HEK293 (cell line): Measurements from ENCODE around the gene HPSE2.

Experiments
- CTCF ChIA-PET: fragments of 350-600 bp; formaldehyde crosslinking; extraction: SDS; loops from one replicate; lab custom pipeline; 2021; ENCODE audit warnings: antibody characterized with exemption; lab: Yijun Ruan, JAX
- POLR2A ChIA-PET: fragments of 300-600 bp; formaldehyde crosslinking; extraction: SDS; loops from one replicate; lab custom pipeline; 2020; ENCODE audit warnings: antibody characterized with exemption, inconsistent platforms; lab: Yijun Ruan, JAX
- H3K27ac ChIP-seq: fragments of 200-500 bp; sonication (Bioruptor generic); 2 replicates; pipeline ENCODE4 v1.5.1; 2014; ENCODE audit warnings: low read depth, low read length, control low read depth, inconsistent platforms; ENCODE audit errors: extremely low read depth
- H3K36me3 ChIP-seq, 2 experiments: fragments of 200-500 bp in 1 of 2; sonication (Bioruptor generic) in 1 of 2; 1 replicate in 1 of 2; 2 replicates in 1 of 2; pipeline ENCODE4 v1.5.1; 2014 to 2017; ENCODE audit warnings: inconsistent platforms in 2 of 2, low read length in 2 of 2; ENCODE audit not compliant: control insufficient read depth in 2 of 2, insufficient read depth in 1 of 2
- H3K4me1 ChIP-seq: fragments of 200-500 bp; sonication (Bioruptor generic); 2 replicates; pipeline ENCODE4 v1.5.1; 2014; ENCODE audit warnings: mild to moderate bottlenecking, low read length, inconsistent platforms; ENCODE audit not compliant: control insufficient read depth, insufficient read depth
- H3K4me3 ChIP-seq: 2 replicates; pipeline ENCODE4 v1.5.1; 2011; ENCODE audit warnings: low read depth, mild to moderate bottlenecking, control low read depth, low read length, moderate library complexity
- H3K9me3 ChIP-seq: fragments of 200-500 bp; sonication (Bioruptor generic); 2 replicates; pipeline ENCODE4 v1.5.1; 2014; ENCODE audit warnings: low read depth, low read length, inconsistent platforms; ENCODE audit not compliant: control insufficient read depth, insufficient read depth
- KLF1 ChIP-seq: fragments of 450-650 bp; formaldehyde crosslinking; IDR thresholded peaks from 2 replicates; pipeline ENCODE4 v1.5.1; 2016; ENCODE audit warnings: missing biosample characterization, missing genetic modification characterization
- KLF7 ChIP-seq: fragments of 450-650 bp; formaldehyde crosslinking; IDR thresholded peaks from 2 replicates; pipeline ENCODE4 v1.5.1; 2016; ENCODE audit warnings: missing biosample characterization, missing genetic modification characterization, borderline replicate concordance
- KLF8 ChIP-seq: fragments of 450-650 bp; formaldehyde crosslinking; IDR thresholded peaks from 2 replicates; pipeline ENCODE4 v1.5.1; 2016; ENCODE audit warnings: missing biosample characterization, missing genetic modification characterization
- KLF9 ChIP-seq: fragments of 450-650 bp; formaldehyde crosslinking; IDR thresholded peaks from 2 replicates; pipeline ENCODE4 v1.5.1; 2016; ENCODE audit warnings: missing biosample characterization, missing genetic modification characterization, low read depth
- SP2 ChIP-seq: fragments of 450-650 bp; formaldehyde crosslinking; IDR thresholded peaks from 2 replicates; pipeline ENCODE4 v1.5.1; 2016; ENCODE audit warnings: missing biosample characterization, missing genetic modification characterization
- TCF7L2 ChIP-seq: IDR thresholded peaks from 2 replicates; pipeline ENCODE4 v1.6.1; 2011; ENCODE audit warnings: low read depth, mild to moderate bottlenecking, inconsistent platforms, low read length, moderate library complexity, borderline replicate concordance
- ZFP41 ChIP-seq: fragments of 450-650 bp; formaldehyde crosslinking; IDR thresholded peaks from 2 replicates; pipeline ENCODE4 v1.5.1; 2016; ENCODE audit warnings: missing biosample characterization, missing genetic modification characterization, borderline replicate concordance
- ZIC2 ChIP-seq: fragments of 450-650 bp; formaldehyde crosslinking; IDR thresholded peaks from 2 replicates; pipeline ENCODE4 v1.5.1; 2016; ENCODE audit warnings: missing biosample characterization, missing genetic modification characterization
- ZNF121 ChIP-seq: fragments of 450-650 bp; formaldehyde crosslinking; IDR thresholded peaks from 2 replicates; pipeline ENCODE4 v1.5.1; 2016; ENCODE audit warnings: missing biosample characterization, missing genetic modification characterization
- ZNF140 ChIP-seq: fragments of 450-650 bp; formaldehyde crosslinking; IDR thresholded peaks from 2 replicates; pipeline ENCODE4 v1.5.1; 2016; ENCODE audit warnings: missing biosample characterization, missing genetic modification characterization
- ZNF274 ChIP-seq, 2 experiments: fragments of 200-500 bp in 1 of 2; fragments of 450-650 bp in 1 of 2; sonication (Bioruptor generic) in 1 of 2; formaldehyde crosslinking in 1 of 2; IDR thresholded peaks; 2 replicates each; pipeline versions ENCODE4 v1.5.1 to v1.6.1; 2014 to 2016; ENCODE audit warnings: borderline replicate concordance in 1 of 2, inconsistent platforms in 1 of 2, low read length in 1 of 2, missing biosample characterization in 1 of 2, missing genetic modification characterization in 1 of 2
- ZNF391 ChIP-seq: fragments of 450-650 bp; formaldehyde crosslinking; IDR thresholded peaks from 2 replicates; pipeline ENCODE4 v1.5.1; 2016; ENCODE audit warnings: low read depth, missing biosample characterization, missing genetic modification characterization, borderline replicate concordance
- ZNF398 ChIP-seq: fragments of 450-650 bp; formaldehyde crosslinking; IDR thresholded peaks from 2 replicates; pipeline ENCODE4 v1.5.1; 2017; ENCODE audit warnings: missing biosample characterization, missing genetic modification characterization
- ZNF416 ChIP-seq: fragments of 450-650 bp; formaldehyde crosslinking; IDR thresholded peaks from 2 replicates; pipeline ENCODE4 v1.5.1; 2016; ENCODE audit warnings: missing biosample characterization, missing genetic modification characterization
- ZNF423 ChIP-seq: fragments of 450-650 bp; formaldehyde crosslinking; IDR thresholded peaks from 2 replicates; pipeline ENCODE4 v1.5.1; 2016; ENCODE audit warnings: missing biosample characterization, missing genetic modification characterization
- ZNF426 ChIP-seq: fragments of 450-650 bp; formaldehyde crosslinking; IDR thresholded peaks from 2 replicates; pipeline ENCODE4 v1.5.1; 2017; ENCODE audit warnings: missing biosample characterization, missing genetic modification characterization, mild to moderate bottlenecking, inconsistent platforms, moderate library complexity
- ZNF549 ChIP-seq: fragments of 450-650 bp; IDR thresholded peaks from 2 replicates; pipeline ENCODE4 v1.5.1; 2018; ENCODE audit warnings: missing biosample characterization, missing genetic modification characterization, mild to moderate bottlenecking, inconsistent platforms, moderate library complexity
- ZNF560 ChIP-seq: fragments of 450-650 bp; formaldehyde crosslinking; IDR thresholded peaks from 2 replicates; pipeline ENCODE4 v1.5.1; 2017; ENCODE audit warnings: missing biosample characterization, missing genetic modification characterization, borderline replicate concordance
- ZNF561 ChIP-seq: fragments of 450-650 bp; IDR thresholded peaks from 2 replicates; pipeline ENCODE4 v1.5.1; 2018; ENCODE audit warnings: missing biosample characterization, missing genetic modification characterization, borderline replicate concordance
- ZNF571 ChIP-seq: fragments of 450-650 bp; formaldehyde crosslinking; IDR thresholded peaks from 2 replicates; pipeline ENCODE4 v1.5.0; 2017; ENCODE audit warnings: missing biosample characterization, missing genetic modification characterization
- ZNF621 ChIP-seq: fragments of 450-650 bp; formaldehyde crosslinking; IDR thresholded peaks from 2 replicates; pipeline ENCODE4 v1.5.1; 2017; ENCODE audit warnings: missing biosample characterization, missing genetic modification characterization
- ZNF624 ChIP-seq: fragments of 450-650 bp; formaldehyde crosslinking; IDR thresholded peaks from 2 replicates; pipeline ENCODE4 v1.5.1; 2017; ENCODE audit warnings: missing biosample characterization, missing genetic modification characterization
- ZNF777 ChIP-seq: fragments of 450-650 bp; formaldehyde crosslinking; IDR thresholded peaks from 2 replicates; pipeline ENCODE4 v1.5.1; 2017; ENCODE audit warnings: missing biosample characterization, missing genetic modification characterization, borderline replicate concordance
- ZSCAN18 ChIP-seq: fragments of 450-650 bp; formaldehyde crosslinking; IDR thresholded peaks from 2 replicates; pipeline ENCODE4 v1.5.1; 2016; ENCODE audit warnings: missing biosample characterization, missing genetic modification characterization
- TF ChIP-seq, protein P1 (sequence below): fragments of 450-650 bp; formaldehyde crosslinking; IDR thresholded peaks from 2 replicates; pipeline ENCODE4 v1.5.1; 2016; ENCODE audit warnings: missing biosample characterization, missing genetic modification characterization

Gene HPSE2

DNA sequence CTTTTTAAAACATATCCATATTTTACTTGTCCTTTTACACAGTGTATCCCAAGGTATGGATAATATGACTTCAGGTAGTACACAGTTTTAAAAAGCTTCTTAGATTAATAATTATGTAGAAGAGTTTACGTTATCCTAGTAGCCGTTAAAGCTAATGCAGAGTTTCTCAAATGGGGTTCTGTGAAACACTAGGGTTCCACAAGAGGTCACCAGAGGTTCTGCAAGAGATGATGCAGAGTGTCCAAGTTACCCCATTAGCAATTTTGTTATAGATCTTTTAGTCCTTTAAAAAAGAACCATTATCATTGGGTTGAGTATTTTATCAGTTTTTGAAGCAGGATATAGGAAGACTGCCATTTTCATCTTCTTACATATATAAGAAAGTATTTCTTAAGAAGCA lies 490.0 kb downstream of the HPSE2 start:
- Histone ChIP-seq H3K4me3 (no peak overlapping the region), H3K36me3 (no peaks in the 10 kb centered on the region)
- POLR2A ChIA-PET: no interaction called here
- no peak for TF ChIP-seq ZNF624 (tag by site-specific recombination)
- no peak for TF ChIP-seq ZFP41 (tag by site-specific recombination)
- TF ChIP-seq SP2 (tag by site-specific recombination): no peak
- TF ChIP-seq, all 188 proteins: peak for 0
- Histone ChIP-seq H3K4me1 (no peaks in the 10 kb centered on the region), H3K9me3 (no peaks in the 10 kb centered on the region), H3K27ac (no peak overlapping the region)
- CTCF ChIA-PET: interaction anchor here (1.2 kb wide), 1 partner anchor 118 kb away, joined by 3 read pairs; no protein-coding TSS in a partner anchor

- Histone ChIP-seq H3K4me1 (0 out of 2 replicates have a peak, but pooled peaks cover 2% of the 10 kb centered on the region), H3K4me3 (no peak overlapping the region), H3K9me3 (no peaks in the 10 kb centered on the region), H3K27ac (no peak overlapping the region), H3K36me3 (no peaks in the 10 kb centered on the region)
- CTCF ChIA-PET: interaction anchor here (0.6 kb wide), 1 partner anchor 684 kb away, joined by 6 read pairs; no protein-coding TSS in a partner anchor
- POLR2A ChIA-PET: no interaction called here
- no peak for TF ChIP-seq ZNF121 (tag by site-specific recombination)
- TF ChIP-seq KLF7 (tag by site-specific recombination): no peak
- no peak for TF ChIP-seq KLF1 (tag by site-specific recombination)
- no peak for TF ChIP-seq TCF7L2
- TF ChIP-seq KLF9 (tag by site-specific recombination): no peak
- TF ChIP-seq ZNF560 (tag by site-specific recombination): no peak
Observed at GRCh38 chr10:98720551-98720950, 515.1 kb downstream of the HPSE2 start.

- POLR2A ChIA-PET: no interaction called here
- Histone ChIP-seq H3K4me1 (no peaks in the 10 kb centered on the region), H3K27ac (no peak overlapping the region), H3K36me3 (no peaks in the 10 kb centered on the region), H3K9me3 (no peaks in the 10 kb centered on the region), H3K4me3 (no peak overlapping the region)
- TF ChIP-seq KLF9 (tag by site-specific recombination) (no peak), ZNF391 (tag by site-specific recombination) (no peak), ZSCAN18 (no peak), ZNF549 (tag by site-specific recombination) (no peak), ZIC2 (tag by site-specific recombination) (no peak), ZNF423 (tag by site-specific recombination) (no peak), ZNF426 (tag by site-specific recombination) (no peak), KLF8 (no peak), ZNF274 (IDR thresholded peaks at IDR 0.05; ENCODE audit: low read length) (no peak), ZNF274 (tag by site-specific recombination; IDR thresholded peaks at IDR 0.05; ENCODE audit: borderline replicate concordance) (no peak), ZNF121 (tag by site-specific recombination) (no peak), ZNF398 (tag by site-specific recombination) (no peak), ZNF561 (tag by site-specific recombination) (no peak), ZNF621 (tag by site-specific recombination) (no peak), ZNF777 (tag by site-specific recombination) (no peak), ZNF140 (no peak), ZNF571 (tag by site-specific recombination) (no peak), ZNF416 (no peak)
- TF ChIP-seq, protein P1, sequence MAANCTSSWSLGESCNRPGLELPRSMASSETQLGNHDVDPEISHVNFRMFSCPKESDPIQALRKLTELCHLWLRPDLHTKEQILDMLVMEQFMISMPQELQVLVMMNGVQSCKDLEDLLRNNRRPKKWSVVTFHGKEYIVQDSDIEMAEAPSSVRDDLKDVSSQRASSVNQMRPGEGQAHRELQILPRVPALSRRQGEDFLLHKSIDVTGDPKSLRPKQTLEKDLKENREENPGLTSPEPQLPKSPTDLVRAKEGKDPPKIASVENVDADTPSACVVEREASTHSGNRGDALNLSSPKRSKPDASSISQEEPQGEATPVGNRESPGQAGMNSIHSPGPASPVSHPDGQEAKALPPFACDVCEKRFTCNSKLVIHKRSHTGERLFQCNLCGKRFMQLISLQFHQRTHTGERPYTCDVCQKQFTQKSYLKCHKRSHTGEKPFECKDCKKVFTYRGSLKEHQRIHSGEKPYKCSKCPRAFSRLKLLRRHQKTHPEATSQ (tag by site-specific recombination): no peak
- CTCF ChIA-PET: interaction anchor here (0.6 to 0.7 kb wide), 2 partner anchors 461 to 558 kb away, joined by 3 to 5 read pairs; no protein-coding TSS in a partner anchor
Observed at GRCh38 chr10:98713586-98713985, 522.1 kb downstream of the HPSE2 start.
